Endothelial cell of umbilical vein (primary cell): ENCODE data around the gene RPL37A. TPM values are rescaled to one million over a fixed set of nuclear protein-coding genes. Genes with fewer than 3 reads are reported as not detected.

Experiments
- BruUV-seq: library from RNA; stranded (reverse); fragments of 400-500 nt; replicated peaks from 2 replicates; lab custom pipeline; 2021; lab: Mats Ljungman, UMichigan
- CTCF ChIA-PET: fragments of 300-600, 350-600 bp; sonication (Branson Sonifier 250); formaldehyde crosslinking; loops from one replicate; lab custom pipeline; 2021; ENCODE audit warnings: antibody characterized with exemption, inconsistent platforms; lab: Charles Lee
- POLR2A ChIA-PET: fragments of 300-600, 350-600 bp; sonication (Branson Sonifier 250); formaldehyde crosslinking; loops from one replicate; lab custom pipeline; 2021; ENCODE audit warnings: antibody characterized with exemption, inconsistent platforms; lab: Charles Lee
- DNase-seq: peaks from one replicate; pipeline ENCODE4 v3.0.0-alpha.2; 2011; ENCODE audit warnings: low read depth, low spot score
- FAIRE-seq: peaks from 2 replicates; lab custom pipeline; 2011; peaks lifted over from hg19 to GRCh38; lab: Jason Lieb, UNC
- H2AFZ ChIP-seq: 2 replicates; pipeline ENCODE4 v1.6.0; 2012; ENCODE audit warnings: low read depth, low read length, control low read depth, inconsistent platforms
- H3K27ac ChIP-seq: 2 replicates; pipeline ENCODE4 v1.5.1; 2011; ENCODE audit warnings: low read depth, mild to moderate bottlenecking, control low read depth, low read length, moderate library complexity; ENCODE audit not compliant: insufficient read depth
- H3K27me3 ChIP-seq, 2 experiments: 2 replicates each; pipeline versions ENCODE4 v1.6.0 to v1.6.1; 2011; ENCODE audit warnings: low read length in 2 of 2, mixed read lengths in 1 of 2; ENCODE audit not compliant: control insufficient read depth in 2 of 2, insufficient read depth in 2 of 2
- H3K36me3 ChIP-seq, 2 experiments: 2 replicates in 1 of 2; 3 replicates in 1 of 2; pipeline ENCODE4 v1.5.1; 2011; ENCODE audit warnings: low read length in 2 of 2, mild to moderate bottlenecking in 1 of 2, moderate library complexity in 1 of 2; ENCODE audit not compliant: control insufficient read depth in 2 of 2, insufficient read depth in 2 of 2; ENCODE audit errors: extremely low read depth in 1 of 2
- H3K4me1 ChIP-seq: 3 replicates; pipeline ENCODE4 v1.5.1; 2011; ENCODE audit warnings: mild to moderate bottlenecking, low read length; ENCODE audit not compliant: control insufficient read depth, insufficient read depth; ENCODE audit errors: extremely low read depth
- H3K4me2 ChIP-seq: 2 replicates; pipeline ENCODE4 v1.6.1; 2011; ENCODE audit warnings: low read length, control low read depth, mixed read lengths; ENCODE audit not compliant: insufficient read depth
- H3K4me3 ChIP-seq, 3 experiments: fragments of 200-600 bp in 1 of 3; sonication (generic), shearing (Covaris generic) in 1 of 3; replicated peaks in 1 of 3; 2 replicates each; pipeline ENCODE4 v1.5.1; 2011 to 2016; ENCODE audit warnings: control low read depth in 3 of 3, low read length in 3 of 3, mild to moderate bottlenecking in 2 of 3, inconsistent platforms in 1 of 3, low read depth in 1 of 3, moderate library complexity in 1 of 3; ENCODE audit not compliant: insufficient read depth in 1 of 3
- H3K79me2 ChIP-seq: 2 replicates; pipeline ENCODE4 v1.6.0; 2012; ENCODE audit warnings: low read length, inconsistent platforms; ENCODE audit not compliant: control insufficient read depth, insufficient read depth
- H3K9ac ChIP-seq: replicated peaks from 2 replicates; pipeline ENCODE3; 2011; ENCODE audit warnings: low read length, control low read depth; ENCODE audit not compliant: insufficient read depth; ENCODE audit errors: extremely low read depth
- H3K9me1 ChIP-seq: replicated peaks from 3 replicates; pipeline ENCODE4 v1.6.0; 2011; ENCODE audit warnings: mild to moderate bottlenecking, low read length; ENCODE audit not compliant: control insufficient read depth, insufficient read depth; ENCODE audit errors: extremely low read depth
- H3K9me3 ChIP-seq: replicated peaks from 2 replicates; pipeline ENCODE4 v1.5.1; 2012; ENCODE audit warnings: low read length, inconsistent platforms; ENCODE audit not compliant: control insufficient read depth, insufficient read depth
- H4K20me1 ChIP-seq: replicated peaks from 2 replicates; pipeline ENCODE3; 2011; ENCODE audit warnings: mild to moderate bottlenecking, low read length; ENCODE audit not compliant: control insufficient read depth, insufficient read depth; ENCODE audit errors: extremely low read depth
- CTCF ChIP-seq, 2 donors: IDR thresholded peaks; 1 replicate in 1 of 2; 2 replicates in 1 of 2; pipeline ENCODE4 v1.5.1; 2011; ENCODE audit warnings: low read length in 2 of 2, mild to moderate bottlenecking in 2 of 2, moderate library complexity in 2 of 2, control low read depth in 1 of 2, inconsistent platforms in 1 of 2, low read depth in 1 of 2; ENCODE audit not compliant: insufficient read depth in 1 of 2; ENCODE audit errors: extremely low read depth in 1 of 2
- EZH2 ChIP-seq: IDR thresholded peaks from 2 replicates; pipeline ENCODE4 v1.6.1; 2012; ENCODE audit warnings: borderline replicate concordance, low read depth, mild to moderate bottlenecking, moderate library complexity, low read length, inconsistent platforms; ENCODE audit not compliant: severe bottlenecking
- FOS ChIP-seq: IDR thresholded peaks from 2 replicates; pipeline ENCODE4 v1.6.1; 2011; ENCODE audit warnings: mild to moderate bottlenecking, low read length, moderate library complexity, borderline replicate concordance; ENCODE audit not compliant: insufficient read depth
- GATA2 ChIP-seq: IDR thresholded peaks from 2 replicates; pipeline ENCODE4 v1.7.0; 2011; ENCODE audit warnings: low read depth, mild to moderate bottlenecking, moderate library complexity, mixed read lengths, low read length; ENCODE audit not compliant: insufficient read length, insufficient read depth
- JUN ChIP-seq: IDR thresholded peaks from 2 replicates; pipeline ENCODE4 v1.6.1; 2011; ENCODE audit warnings: borderline replicate concordance, low read depth; ENCODE audit not compliant: insufficient read length, insufficient read depth
- MAX ChIP-seq: IDR thresholded peaks from 2 replicates; pipeline ENCODE4 v1.6.1; 2011; ENCODE audit not compliant: insufficient read depth, insufficient read length
- MYC ChIP-seq: IDR thresholded peaks from one replicate; pipeline ENCODE4 v1.6.1; 2011; ENCODE audit warnings: mild to moderate bottlenecking, low read depth, low read length
- POLR2A ChIP-seq: IDR thresholded peaks from 2 replicates; pipeline ENCODE4 v1.6.1; 2012; ENCODE audit warnings: low read depth, mild to moderate bottlenecking, control low read depth, low read length
- POLR2AphosphoS5 ChIP-seq: IDR thresholded peaks from 2 replicates; pipeline ENCODE4 v1.6.1; 2012; ENCODE audit warnings: low read depth, mild to moderate bottlenecking, control low read depth, low read length, moderate library complexity; ENCODE audit not compliant: insufficient read depth
- dilution Hi-C: fragments of 300-500 bp; cut with MboI; formaldehyde crosslinking; loops from one replicate; pipeline ENCODE4 v1.15.0; 2019; ENCODE audit warnings: low sequenced_read_pairs; ENCODE audit not compliant: extremely low pct_ligation_motif_present
- intact Hi-C: fragments of 100-400 bp; cut with micrococcal nuclease; formaldehyde crosslinking; loops from one replicate; pipeline ENCODE4 v1.10.0; 2022
- polyA plus RNA-seq, 4 experiments: library from polyadenylated mRNA; depleted of rRNA in 3 of 4; stranded (reverse) in 3 of 4; unstranded in 1 of 4; fragments of >200 nt; gene quantifications; 2 replicates each; pipeline versions ENCODE4 v1.2.1 to v1.2.3, GENCODE V29; 2011 to 2012; ENCODE audit warnings: missing spikeins in 1 of 4
- total RNA-seq: library from RNA; stranded (reverse); gene quantifications from 2 replicates; pipeline ENCODE4 v1.2.3, GENCODE V29; 2021

RPL37A gene
- total and polyA plus RNA-seq, 2 donors (not counting 3 experiments of a cell fraction or from before 2014, with no cell fraction given) = 1,889 to 2,628 TPM

GRCh38 chr2:216526939-216527338 lies 28.3 kb downstream of the RPL37A start:
- Histone ChIP-seq H3K27me3 (no peaks in the 10 kb centered on the region), H3K4me2 (no peak overlapping the region), H3K4me3 (no peak overlapping the region), H3K9ac (no peak overlapping the region), H4K20me1 (no peaks in the 10 kb centered on the region), H3K79me2 (no peaks in the 10 kb centered on the region), H2AFZ (no peak overlapping the region), H3K36me3 (no peaks in the 10 kb centered on the region), H3K4me1 (no peaks in the 10 kb centered on the region), H3K9me3 (no peaks in the 10 kb centered on the region), H3K9me1 (no peaks in the 10 kb centered on the region), H3K27ac (no peak overlapping the region)
- POLR2A ChIA-PET = no interaction called here
- no peak for FAIRE-seq
- TF ChIP-seq CTCF (IDR thresholded peaks at IDR 0.05; ENCODE audit: extremely low read depth in 1 of 2, insufficient read depth in 1 of 2, low read depth in 1 of 2, low read length in 2 of 2) (no peak), MAX (no peak), JUN (no peak), EZH2 (no peak), FOS (no peak), POLR2AphosphoS5 (no peak), GATA2 (no peak), MYC (no peak), POLR2A (no peak)
- no TSS peak for BruUV-seq
- dilution Hi-C loops = loop anchor here (10.0 kb wide), 1 partner anchor 128 kb away; no protein-coding TSS in a partner anchor
- no peak for DNase-seq
- intact Hi-C loops = no loop called here
- CTCF ChIA-PET = interaction anchor here (13.2 kb wide), 1 partner anchor 137 kb away, joined by 583 read pairs; no protein-coding TSS in a partner anchor
